H1 (cell line): ENCODE data around the gene WFDC1. TPM values are rescaled to one million over a fixed set of nuclear protein-coding genes. Genes with fewer than 3 reads are reported as not detected.

Experiments used
- CEBPB ChIP-seq: IDR thresholded peaks from 2 replicates; pipeline ENCODE4 v1.6.1; 2012; ENCODE audit warnings: low read depth, low read length
- KDM5A ChIP-seq: fragments of 200-600 bp; IDR thresholded peaks from 2 replicates; pipeline ENCODE4 v1.7.1; 2012; ENCODE audit warnings: mild to moderate bottlenecking, low read length, inconsistent platforms, mixed read lengths
- POU5F1 ChIP-seq: IDR thresholded peaks from 2 replicates; pipeline ENCODE4 v1.6.1; 2011; ENCODE audit warnings: low read depth, mild to moderate bottlenecking, low read length, moderate library complexity
- SP1 ChIP-seq: IDR thresholded peaks from 2 replicates; pipeline ENCODE4 v1.6.1; 2011; ENCODE audit warnings: low read depth, low read length
- polyA plus RNA-seq, 7 experiments: library from polyadenylated mRNA; depleted of rRNA in 3 of 7; stranded (reverse) in 5 of 7; unstranded in 2 of 7; fragments of >200 nt in 5 of 7; fragments of 200-250 nt in 2 of 7; gene quantifications; 1 replicate in 5 of 7; 2 replicates in 1 of 7; 4 replicates in 1 of 7; pipeline versions ENCODE4 v1.2.1 to v1.2.3, GENCODE V29; 2011 to 2013; ENCODE audit warnings: missing spikeins in 2 of 7, mixed read lengths in 2 of 7
- total RNA-seq: library from RNA; stranded (reverse); fragmentation: NEBNext Ultra II Directional; extraction: Animal tissue kit (Norgen Biotek cat#: 25700); gene quantifications from 2 replicates; pipeline ENCODE4 v1.2.1, GENCODE V29; 2021
- TF ChIP-seq, protein P1 (sequence below): fragments of 300-600 bp; sonication (generic); IDR thresholded peaks from 2 replicates; pipeline ENCODE4 v1.7.1; 2012; ENCODE audit warnings: low read length, moderate library complexity, mild to moderate bottlenecking, inconsistent platforms; ENCODE audit not compliant: insufficient replicate concordance

The WFDC1 gene
- total and polyA plus RNA-seq, 2 of the 8 experiments (the other 6 are each of a cell fraction or from before 2014, with no cell fraction given): 0.70 to 1.1 TPM

DNA sequence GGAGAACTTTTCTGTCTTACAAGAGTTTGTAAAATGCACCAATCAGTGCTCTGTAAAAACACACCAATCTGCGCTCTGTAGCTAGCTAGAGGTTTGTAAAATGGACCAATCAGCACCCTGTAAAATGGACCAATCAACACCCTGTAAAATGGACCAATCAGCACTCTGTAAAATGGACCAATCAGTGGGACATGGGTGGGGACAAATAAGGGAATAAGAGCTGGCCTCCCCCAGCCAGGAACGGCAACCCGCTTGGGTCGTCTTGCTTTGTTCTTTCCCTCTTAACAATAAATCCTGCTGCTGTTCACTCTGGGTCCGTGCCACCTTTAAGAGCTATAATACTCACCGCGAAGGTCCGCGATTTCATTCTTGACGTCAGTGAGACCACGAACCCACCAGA, 36.4 kb upstream of the WFDC1 start (continued):
- TF ChIP-seq, protein P1, sequence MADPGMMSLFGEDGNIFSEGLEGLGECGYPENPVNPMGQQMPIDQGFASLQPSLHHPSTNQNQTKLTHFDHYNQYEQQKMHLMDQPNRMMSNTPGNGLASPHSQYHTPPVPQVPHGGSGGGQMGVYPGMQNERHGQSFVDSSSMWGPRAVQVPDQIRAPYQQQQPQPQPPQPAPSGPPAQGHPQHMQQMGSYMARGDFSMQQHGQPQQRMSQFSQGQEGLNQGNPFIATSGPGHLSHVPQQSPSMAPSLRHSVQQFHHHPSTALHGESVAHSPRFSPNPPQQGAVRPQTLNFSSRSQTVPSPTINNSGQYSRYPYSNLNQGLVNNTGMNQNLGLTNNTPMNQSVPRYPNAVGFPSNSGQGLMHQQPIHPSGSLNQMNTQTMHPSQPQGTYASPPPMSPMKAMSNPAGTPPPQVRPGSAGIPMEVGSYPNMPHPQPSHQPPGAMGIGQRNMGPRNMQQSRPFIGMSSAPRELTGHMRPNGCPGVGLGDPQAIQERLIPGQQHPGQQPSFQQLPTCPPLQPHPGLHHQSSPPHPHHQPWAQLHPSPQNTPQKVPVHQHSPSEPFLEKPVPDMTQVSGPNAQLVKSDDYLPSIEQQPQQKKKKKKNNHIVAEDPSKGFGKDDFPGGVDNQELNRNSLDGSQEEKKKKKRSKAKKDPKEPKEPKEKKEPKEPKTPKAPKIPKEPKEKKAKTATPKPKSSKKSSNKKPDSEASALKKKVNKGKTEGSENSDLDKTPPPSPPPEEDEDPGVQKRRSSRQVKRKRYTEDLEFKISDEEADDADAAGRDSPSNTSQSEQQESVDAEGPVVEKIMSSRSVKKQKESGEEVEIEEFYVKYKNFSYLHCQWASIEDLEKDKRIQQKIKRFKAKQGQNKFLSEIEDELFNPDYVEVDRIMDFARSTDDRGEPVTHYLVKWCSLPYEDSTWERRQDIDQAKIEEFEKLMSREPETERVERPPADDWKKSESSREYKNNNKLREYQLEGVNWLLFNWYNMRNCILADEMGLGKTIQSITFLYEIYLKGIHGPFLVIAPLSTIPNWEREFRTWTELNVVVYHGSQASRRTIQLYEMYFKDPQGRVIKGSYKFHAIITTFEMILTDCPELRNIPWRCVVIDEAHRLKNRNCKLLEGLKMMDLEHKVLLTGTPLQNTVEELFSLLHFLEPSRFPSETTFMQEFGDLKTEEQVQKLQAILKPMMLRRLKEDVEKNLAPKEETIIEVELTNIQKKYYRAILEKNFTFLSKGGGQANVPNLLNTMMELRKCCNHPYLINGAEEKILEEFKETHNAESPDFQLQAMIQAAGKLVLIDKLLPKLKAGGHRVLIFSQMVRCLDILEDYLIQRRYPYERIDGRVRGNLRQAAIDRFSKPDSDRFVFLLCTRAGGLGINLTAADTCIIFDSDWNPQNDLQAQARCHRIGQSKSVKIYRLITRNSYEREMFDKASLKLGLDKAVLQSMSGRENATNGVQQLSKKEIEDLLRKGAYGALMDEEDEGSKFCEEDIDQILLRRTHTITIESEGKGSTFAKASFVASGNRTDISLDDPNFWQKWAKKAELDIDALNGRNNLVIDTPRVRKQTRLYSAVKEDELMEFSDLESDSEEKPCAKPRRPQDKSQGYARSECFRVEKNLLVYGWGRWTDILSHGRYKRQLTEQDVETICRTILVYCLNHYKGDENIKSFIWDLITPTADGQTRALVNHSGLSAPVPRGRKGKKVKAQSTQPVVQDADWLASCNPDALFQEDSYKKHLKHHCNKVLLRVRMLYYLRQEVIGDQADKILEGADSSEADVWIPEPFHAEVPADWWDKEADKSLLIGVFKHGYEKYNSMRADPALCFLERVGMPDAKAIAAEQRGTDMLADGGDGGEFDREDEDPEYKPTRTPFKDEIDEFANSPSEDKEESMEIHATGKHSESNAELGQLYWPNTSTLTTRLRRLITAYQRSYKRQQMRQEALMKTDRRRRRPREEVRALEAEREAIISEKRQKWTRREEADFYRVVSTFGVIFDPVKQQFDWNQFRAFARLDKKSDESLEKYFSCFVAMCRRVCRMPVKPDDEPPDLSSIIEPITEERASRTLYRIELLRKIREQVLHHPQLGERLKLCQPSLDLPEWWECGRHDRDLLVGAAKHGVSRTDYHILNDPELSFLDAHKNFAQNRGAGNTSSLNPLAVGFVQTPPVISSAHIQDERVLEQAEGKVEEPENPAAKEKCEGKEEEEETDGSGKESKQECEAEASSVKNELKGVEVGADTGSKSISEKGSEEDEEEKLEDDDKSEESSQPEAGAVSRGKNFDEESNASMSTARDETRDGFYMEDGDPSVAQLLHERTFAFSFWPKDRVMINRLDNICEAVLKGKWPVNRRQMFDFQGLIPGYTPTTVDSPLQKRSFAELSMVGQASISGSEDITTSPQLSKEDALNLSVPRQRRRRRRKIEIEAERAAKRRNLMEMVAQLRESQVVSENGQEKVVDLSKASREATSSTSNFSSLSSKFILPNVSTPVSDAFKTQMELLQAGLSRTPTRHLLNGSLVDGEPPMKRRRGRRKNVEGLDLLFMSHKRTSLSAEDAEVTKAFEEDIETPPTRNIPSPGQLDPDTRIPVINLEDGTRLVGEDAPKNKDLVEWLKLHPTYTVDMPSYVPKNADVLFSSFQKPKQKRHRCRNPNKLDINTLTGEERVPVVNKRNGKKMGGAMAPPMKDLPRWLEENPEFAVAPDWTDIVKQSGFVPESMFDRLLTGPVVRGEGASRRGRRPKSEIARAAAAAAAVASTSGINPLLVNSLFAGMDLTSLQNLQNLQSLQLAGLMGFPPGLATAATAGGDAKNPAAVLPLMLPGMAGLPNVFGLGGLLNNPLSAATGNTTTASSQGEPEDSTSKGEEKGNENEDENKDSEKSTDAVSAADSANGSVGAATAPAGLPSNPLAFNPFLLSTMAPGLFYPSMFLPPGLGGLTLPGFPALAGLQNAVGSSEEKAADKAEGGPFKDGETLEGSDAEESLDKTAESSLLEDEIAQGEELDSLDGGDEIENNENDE: no peak
- TF ChIP-seq KDM5A (no peak), SP1 (no peak), POU5F1 (no peak), CEBPB (no peak)
